ENCODE data around the gene CCDC68. TPM values are rescaled to one million over a fixed set of nuclear protein-coding genes. Genes with fewer than 3 reads are reported as not detected.

The CCDC68 gene
- total RNA-seq, 1 experiment from 2014 or later: 3.1 TPM

DNA sequence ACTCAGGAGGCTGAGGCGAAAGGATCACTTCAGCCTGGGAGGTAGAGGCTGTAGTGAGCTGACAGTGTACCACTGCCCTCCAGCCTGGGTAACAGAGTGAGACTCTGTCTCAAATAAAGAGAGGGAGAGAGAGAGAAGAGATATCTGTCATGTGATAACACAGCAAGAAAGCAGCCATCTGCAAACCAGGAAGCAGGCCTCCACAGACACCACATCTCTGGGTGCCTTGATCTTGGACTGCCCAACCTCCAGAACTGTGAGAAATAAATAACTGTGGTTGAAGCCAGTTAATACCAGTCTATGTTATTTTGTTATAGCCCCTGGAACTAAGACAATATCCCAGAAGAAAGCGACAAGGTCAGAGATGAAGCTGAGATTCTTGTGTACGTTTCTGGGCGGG, 2.6 kb upstream of the CCDC68 start:
- Histone ChIP-seq H4K20me1 (ENCODE audit: low read length) (no peaks in the 10 kb centered on the region), H3K36me3 (ENCODE audit: low read depth, low read length) (no peaks in the 10 kb centered on the region), H3K4me2 (ENCODE audit: low read length) (no peak overlapping the region), H2AFZ (ENCODE audit: low read length) (no peak overlapping the region), H3K9me3 (ENCODE audit: low read length) (no peaks in the 10 kb centered on the region), H3K9me2 (replicated peaks; ENCODE audit: low read length) (no peaks in the 10 kb centered on the region), H3K27me3 (ENCODE audit: low read length) (no peaks in the 10 kb centered on the region), H3K4me3 (ENCODE audit: low read length) (no peak overlapping the region), H3K27ac (ENCODE audit: low read length) (no peak overlapping the region), H3K9ac (ENCODE audit: low read length) (no peak overlapping the region), H3K4me1 (ENCODE audit: insufficient read depth, low read length) (peaks cover 13% of the 10 kb centered on the region), H3F3A (ENCODE audit: low read length, unreplicated experiment) (no peaks in the 10 kb centered on the region), H3K79me2 (ENCODE audit: low read length) (no peaks in the 10 kb centered on the region)
- TF ChIP-seq, protein P1, sequence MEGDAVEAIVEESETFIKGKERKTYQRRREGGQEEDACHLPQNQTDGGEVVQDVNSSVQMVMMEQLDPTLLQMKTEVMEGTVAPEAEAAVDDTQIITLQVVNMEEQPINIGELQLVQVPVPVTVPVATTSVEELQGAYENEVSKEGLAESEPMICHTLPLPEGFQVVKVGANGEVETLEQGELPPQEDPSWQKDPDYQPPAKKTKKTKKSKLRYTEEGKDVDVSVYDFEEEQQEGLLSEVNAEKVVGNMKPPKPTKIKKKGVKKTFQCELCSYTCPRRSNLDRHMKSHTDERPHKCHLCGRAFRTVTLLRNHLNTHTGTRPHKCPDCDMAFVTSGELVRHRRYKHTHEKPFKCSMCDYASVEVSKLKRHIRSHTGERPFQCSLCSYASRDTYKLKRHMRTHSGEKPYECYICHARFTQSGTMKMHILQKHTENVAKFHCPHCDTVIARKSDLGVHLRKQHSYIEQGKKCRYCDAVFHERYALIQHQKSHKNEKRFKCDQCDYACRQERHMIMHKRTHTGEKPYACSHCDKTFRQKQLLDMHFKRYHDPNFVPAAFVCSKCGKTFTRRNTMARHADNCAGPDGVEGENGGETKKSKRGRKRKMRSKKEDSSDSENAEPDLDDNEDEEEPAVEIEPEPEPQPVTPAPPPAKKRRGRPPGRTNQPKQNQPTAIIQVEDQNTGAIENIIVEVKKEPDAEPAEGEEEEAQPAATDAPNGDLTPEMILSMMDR (conservative IDR thresholded peaks at IDR 0.05; ENCODE audit: low read depth, low read length): no peak
- TF ChIP-seq EZH2 (IDR thresholded peaks at IDR 0.05; ENCODE audit: low read length, unreplicated experiment) (no peak), EZH2phosphoT487 (IDR thresholded peaks at IDR 0.05; ENCODE audit: borderline replicate concordance, low read length) (no peak)
- DNase-seq (no peak), ATAC-seq (no peak)
- BruUV-seq (replicated peaks): no TSS peak
- CTCF ChIA-PET: no interaction called here
- intact Hi-C loops (cut with micrococcal nuclease): no loop called here
- POLR2A ChIA-PET (ENCODE audit: unreplicated experiment): interaction anchor here (0.6 kb wide), 1 partner anchor 350 kb away, joined by 13 read pairs; no protein-coding TSS in a partner anchor

DNA sequence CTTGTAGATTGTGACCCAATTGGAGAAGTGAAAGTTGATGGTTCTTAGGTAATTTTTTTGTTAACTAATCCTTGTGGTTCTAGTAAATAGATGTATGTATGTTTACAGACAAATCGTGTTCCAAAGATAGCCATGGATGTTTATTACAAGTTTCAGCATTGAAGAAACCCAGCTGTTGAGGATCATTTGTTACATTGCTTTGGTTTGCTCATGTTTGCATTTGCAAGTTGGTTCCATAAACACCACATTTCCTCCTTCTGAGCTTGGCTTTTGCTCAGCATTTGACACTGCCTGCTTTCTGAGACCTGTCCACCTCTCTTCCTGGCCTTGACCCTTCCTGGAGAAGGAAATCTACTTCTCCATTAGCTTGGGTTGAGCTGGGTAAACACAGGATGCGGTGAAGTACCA, 1.8 kb upstream of the CCDC68 start:
- no peak overlapping the region for H3K4me2 ChIP-seq (ENCODE audit: low read length)
- peaks cover 13% of the 10 kb centered on the region for H3K4me1 ChIP-seq (ENCODE audit: insufficient read depth, low read length)
- ChIA-PET CTCF (interaction anchor here (0.7 kb wide), 1 partner anchor 87 kb away, joined by 3 read pairs; no protein-coding TSS in a partner anchor), POLR2A (ENCODE audit: unreplicated experiment) (interaction anchor here (0.6 kb wide), 1 partner anchor 350 kb away, joined by 13 read pairs; no protein-coding TSS in a partner anchor)
- H2AFZ ChIP-seq (ENCODE audit: low read length): no peak overlapping the region
- BruUV-seq (replicated peaks): no TSS peak
- no peaks in the 10 kb centered on the region for H3K36me3 ChIP-seq (ENCODE audit: low read depth, low read length)
- H3F3A ChIP-seq (ENCODE audit: low read length, unreplicated experiment): no peaks in the 10 kb centered on the region
- no peak overlapping the region for H3K9ac ChIP-seq (ENCODE audit: low read length)
- TF ChIP-seq EZH2phosphoT487 (IDR thresholded peaks at IDR 0.05; ENCODE audit: borderline replicate concordance, low read length): no peak
- no peak for TF ChIP-seq EZH2 (IDR thresholded peaks at IDR 0.05; ENCODE audit: low read length, unreplicated experiment)
- TF ChIP-seq, protein P1 (conservative IDR thresholded peaks at IDR 0.05; ENCODE audit: low read depth, low read length): no peak
- no peaks in the 10 kb centered on the region for H3K9me3 ChIP-seq (ENCODE audit: low read length)
- no peaks in the 10 kb centered on the region for H3K79me2 ChIP-seq (ENCODE audit: low read length)
- no peak overlapping the region for H3K4me3 ChIP-seq (ENCODE audit: low read length)
- H3K9me2 ChIP-seq (replicated peaks; ENCODE audit: low read length): no peaks in the 10 kb centered on the region
- DNase-seq: no peak
- no peak for ATAC-seq
- no peak overlapping the region for H3K27ac ChIP-seq (ENCODE audit: low read length)
- intact Hi-C loops (cut with micrococcal nuclease): no loop called here
- H4K20me1 ChIP-seq (ENCODE audit: low read length): no peaks in the 10 kb centered on the region
- no peaks in the 10 kb centered on the region for H3K27me3 ChIP-seq (ENCODE audit: low read length)

DNA sequence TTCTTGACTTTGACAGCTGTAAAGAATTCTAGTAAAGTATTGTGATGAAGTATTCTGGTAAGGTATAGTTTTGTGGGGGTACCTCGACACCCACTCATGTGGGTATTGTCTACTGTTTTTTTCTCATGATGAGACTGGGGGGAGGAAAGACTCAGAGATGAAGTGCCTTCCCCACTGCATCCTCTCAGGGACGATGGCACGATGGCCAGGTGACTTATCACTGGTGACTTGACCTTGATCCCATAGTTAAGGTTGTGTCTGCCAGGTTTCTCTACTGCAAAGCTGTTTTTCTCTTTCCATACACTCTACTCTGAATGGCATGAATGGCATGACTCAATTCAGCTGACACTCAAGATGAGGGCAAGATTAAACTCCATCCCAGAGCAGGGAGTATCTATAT, 936 bp upstream of the CCDC68 start:
- Histone ChIP-seq H2AFZ (ENCODE audit: low read length) (0 out of 2 replicates have a peak overlapping the region, but pooled peaks have one; percentile 97), H3K36me3 (ENCODE audit: low read depth, low read length) (no peaks in the 10 kb centered on the region), H3K9ac (ENCODE audit: low read length) (no peak overlapping the region), H3K79me2 (ENCODE audit: low read length) (no peaks in the 10 kb centered on the region), H3K9me3 (ENCODE audit: low read length) (no peaks in the 10 kb centered on the region), H3K4me2 (ENCODE audit: low read length) (peak overlapping the region; percentile 95; the same call in 1 of the 2 replicates), H3K4me1 (ENCODE audit: insufficient read depth, low read length) (peaks cover 13% of the 10 kb centered on the region), H3F3A (ENCODE audit: low read length, unreplicated experiment) (no peaks in the 10 kb centered on the region), H4K20me1 (ENCODE audit: low read length) (no peaks in the 10 kb centered on the region), H3K4me3 (ENCODE audit: low read length) (peak overlapping the region; percentile 80; the same call in 1 of the 2 replicates), H3K9me2 (replicated peaks; ENCODE audit: low read length) (no peaks in the 10 kb centered on the region), H3K27me3 (ENCODE audit: low read length) (no peaks in the 10 kb centered on the region), H3K27ac (ENCODE audit: low read length) (no peak overlapping the region)
- ChIA-PET CTCF (interaction anchor here (0.7 kb wide), 1 partner anchor 87 kb away, joined by 3 read pairs; no protein-coding TSS in a partner anchor), POLR2A (ENCODE audit: unreplicated experiment) (no interaction called here)
- BruUV-seq (replicated peaks): no TSS peak
- TF ChIP-seq, protein P1 (conservative IDR thresholded peaks at IDR 0.05; ENCODE audit: low read depth, low read length): no peak
- TF ChIP-seq EZH2 (IDR thresholded peaks at IDR 0.05; ENCODE audit: low read length, unreplicated experiment): no peak
- TF ChIP-seq EZH2phosphoT487 (IDR thresholded peaks at IDR 0.05; ENCODE audit: borderline replicate concordance, low read length): no peak
- ATAC-seq (no peak), DNase-seq (no peak)
- intact Hi-C loops (cut with micrococcal nuclease): no loop called here
